Measurements from ENCODE around the gene PLAGL2. TPM values are rescaled to one million over a fixed set of nuclear protein-coding genes. Genes with fewer than 3 reads are reported as not detected.
"Not testable (repeated sequence)": the region's sequence is repeated elsewhere in the genome, so short reads cannot be mapped to it uniquely, and the experiment has no call there.

The PLAGL2 gene
- total RNA-seq, 2 experiments from 2014 or later: 89.1 to 98.2 TPM

DNA sequence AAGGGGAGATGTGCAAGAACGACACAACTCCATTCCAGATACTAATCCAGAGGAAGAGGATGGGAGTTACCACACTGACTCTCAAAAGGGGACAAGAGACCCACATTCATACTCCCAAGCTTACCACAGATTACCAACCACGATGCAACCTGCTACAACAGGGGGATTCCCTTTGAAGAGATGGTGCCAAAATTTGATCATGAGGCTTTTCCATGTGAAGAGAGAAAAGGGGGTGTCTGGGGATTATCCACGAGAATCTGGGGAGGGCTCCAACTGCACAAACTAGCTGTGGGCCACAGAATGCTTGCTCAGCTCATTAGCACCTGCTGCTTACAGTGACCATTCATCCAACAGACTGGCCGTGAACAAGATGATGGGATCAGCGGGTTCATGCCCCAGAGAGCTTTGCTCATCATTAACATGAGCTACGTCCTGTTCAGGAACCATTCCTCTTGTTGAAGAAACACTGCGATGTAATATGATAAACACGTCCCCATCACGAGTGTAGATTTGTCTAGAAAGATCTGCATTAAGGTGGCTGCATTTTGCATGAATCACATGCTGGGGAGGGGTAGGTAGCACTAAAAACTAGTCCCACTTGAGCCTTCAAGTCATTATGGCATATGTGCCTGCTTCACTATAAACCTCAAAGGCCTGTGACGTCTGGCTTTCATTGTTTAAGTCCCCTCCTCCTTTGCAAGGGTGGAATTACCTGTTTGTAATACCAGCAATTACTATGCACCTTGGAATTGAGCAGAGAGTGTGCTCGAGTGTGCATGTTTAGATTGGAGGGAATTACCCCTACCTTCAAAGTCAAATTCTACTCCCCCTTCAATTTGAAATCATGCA lies 4.0 kb downstream of the PLAGL2 start:
- H3K4me1 Mint-ChIP-seq: peaks cover 67% of the 10 kb centered on the region
- ATAC-seq (peak; percentile 54), DNase-seq (peak; percentile 66)
- POLR2A ChIA-PET: interaction anchor here (0.6 to 3.5 kb wide), 12 partner anchors 9 to 210 kb away, joined by 3 to 40 read pairs (median 4); partner anchors contain the start of gene ASXL1
- H3K27me3 Mint-ChIP-seq: no peaks in the 10 kb centered on the region
- H3K9me3 Mint-ChIP-seq (ENCODE audit: low read depth): no peaks in the 10 kb centered on the region
- intact Hi-C loops (cut with DNase I, micrococcal nuclease): loop anchor here (1.0 to 10.0 kb wide), 7 partner anchors 28 to 281 kb away; partner anchors contain the start of genes ASXL1 (in 1 of the 2) and KIF3B (in 1 of the 2)
- peak overlapping the region; percentile 99 for H3K4me3 Mint-ChIP-seq
- peaks cover 88% of the 10 kb centered on the region for H3K36me3 Mint-ChIP-seq (ENCODE audit: low read depth)
- CTCF ChIA-PET: interaction anchor here (0.7 to 2.2 kb wide), 4 partner anchors 15 to 448 kb away, joined by 3 to 6 read pairs (median 4); no protein-coding TSS in a partner anchor
- peak overlapping the region; percentile 99 for H3K27ac Mint-ChIP-seq

DNA sequence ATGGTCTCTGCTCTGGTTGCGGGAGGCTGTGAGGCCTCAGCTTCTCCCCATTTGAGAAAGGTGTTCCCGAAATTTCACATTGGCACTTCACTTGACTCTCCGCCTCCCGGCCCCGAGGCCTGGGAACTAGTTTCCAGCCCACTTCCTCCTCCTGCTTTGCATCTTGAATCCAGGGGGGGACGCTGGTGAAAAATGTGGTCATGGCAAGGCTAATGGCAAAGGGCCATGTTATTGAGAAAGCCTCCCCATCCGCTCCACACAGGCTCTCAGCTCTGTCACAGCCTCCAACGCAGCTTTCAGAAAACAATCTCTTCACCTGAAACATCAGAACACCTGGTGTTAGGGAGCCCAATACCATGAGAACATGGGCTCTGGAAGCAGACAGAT lies 5.6 kb downstream of the PLAGL2 start:
- H3K4me1 Mint-ChIP-seq: peaks cover 73% of the 10 kb centered on the region
- H3K27ac Mint-ChIP-seq: peak overlapping the region; percentile 99
- ChIA-PET POLR2A (interaction anchor here (0.6 kb wide), 1 partner anchor 65 kb away, joined by 3 read pairs; no protein-coding TSS in a partner anchor), CTCF (interaction anchor here (0.7 to 1.4 kb wide), 2 partner anchors 10 to 11 kb away, joined by 3 to 4 read pairs; no protein-coding TSS in a partner anchor)
- DNase-seq: no peak
- intact Hi-C loops (cut with DNase I, micrococcal nuclease): loop anchor here in 1 of 2 experiments (10.0 kb wide), 1 partner anchor 283 kb away; no protein-coding TSS in a partner anchor
- no peaks in the 10 kb centered on the region for H3K9me3 Mint-ChIP-seq (ENCODE audit: low read depth)
- H3K36me3 Mint-ChIP-seq (ENCODE audit: low read depth): peaks cover 94% of the 10 kb centered on the region
- no peak for ATAC-seq
- H3K27me3 Mint-ChIP-seq: no peaks in the 10 kb centered on the region
- H3K4me3 Mint-ChIP-seq: peak overlapping the region; percentile 99

GRCh38 chr20:32201296-32201976 lies 6.1 kb downstream of the PLAGL2 start:
- no peaks in the 10 kb centered on the region for H3K27me3 Mint-ChIP-seq
- H3K9me3 Mint-ChIP-seq (ENCODE audit: low read depth): no peaks in the 10 kb centered on the region
- ATAC-seq (no peak), DNase-seq (no peak)
- H3K4me1 Mint-ChIP-seq: peaks cover 73% of the 10 kb centered on the region
- POLR2A ChIA-PET: interaction anchor here (0.6 kb wide), 1 partner anchor 65 kb away, joined by 3 read pairs; no protein-coding TSS in a partner anchor
- intact Hi-C loops (cut with DNase I, micrococcal nuclease): loop anchor here in 1 of 2 experiments (10.0 kb wide), 1 partner anchor 283 kb away; no protein-coding TSS in a partner anchor
- H3K36me3 Mint-ChIP-seq (ENCODE audit: low read depth): peaks cover 89% of the 10 kb centered on the region
- CTCF ChIA-PET: interaction anchor here (0.9 to 1.4 kb wide), 2 partner anchors 10 to 66 kb away, joined by 3 to 4 read pairs; no protein-coding TSS in a partner anchor
- H3K4me3 Mint-ChIP-seq: peak overlapping the region; percentile 99
- H3K27ac Mint-ChIP-seq: peak overlapping the region; percentile 99

- Mint-ChIP-seq H3K36me3 (ENCODE audit: low read depth) (peaks cover 91% of the 10 kb centered on the region), H3K27ac (peak overlapping the region; percentile 81), H3K4me1 (peaks cover 79% of the 10 kb centered on the region), H3K27me3 (no peaks in the 10 kb centered on the region), H3K9me3 (ENCODE audit: low read depth) (no peaks in the 10 kb centered on the region), H3K4me3 (peak overlapping the region; percentile 56)
- ATAC-seq: no peak
- ChIA-PET POLR2A (interaction anchor here (0.8 kb wide), 1 partner anchor 86 kb away, joined by 3 read pairs; no protein-coding TSS in a partner anchor), CTCF (interaction anchor here (0.5 to 0.6 kb wide), 2 partner anchors 60 to 769 kb away, joined by 3 to 4 read pairs; no protein-coding TSS in a partner anchor)
- intact Hi-C loops (cut with DNase I, micrococcal nuclease): loop anchor here in 1 of 2 experiments (1.0 kb wide), 1 partner anchor 9 kb away; no protein-coding TSS in a partner anchor
- DNase-seq: no peak
Observed at GRCh38 chr20:32199006-32199405, 8.5 kb downstream of the PLAGL2 start.

DNA sequence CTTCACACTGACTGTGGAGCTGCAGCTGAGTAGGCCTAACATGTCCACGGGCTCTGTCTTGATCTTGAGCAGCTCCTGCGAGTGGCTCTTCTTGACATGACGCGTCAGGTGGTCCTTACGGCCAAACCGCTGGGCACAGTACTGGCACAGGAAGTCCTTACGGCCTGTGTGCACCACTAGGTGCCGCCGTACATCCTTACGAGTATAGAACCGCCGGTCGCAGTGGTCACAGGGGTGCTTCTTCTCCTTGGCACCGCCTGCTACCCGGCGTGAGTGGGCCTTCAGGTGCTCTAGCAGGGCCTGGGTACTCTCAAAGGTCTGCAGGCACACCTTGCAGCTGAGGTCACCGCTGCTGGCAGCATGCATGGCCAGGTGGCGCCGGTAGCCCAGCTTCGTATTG lies 10.4 kb downstream of the PLAGL2 start:
- ATAC-seq; CTCF ChIA-PET; H3K27me3 Mint-ChIP-seq; DNase-seq; H3K9me3 Mint-ChIP-seq (ENCODE audit: low read depth); POLR2A ChIA-PET; intact Hi-C loops (cut with DNase I, micrococcal nuclease); H3K4me3 Mint-ChIP-seq; H3K27ac Mint-ChIP-seq: not testable (repeated sequence)
- H3K36me3 Mint-ChIP-seq (ENCODE audit: low read depth): peaks cover 90% of the 10 kb centered on the region
- H3K4me1 Mint-ChIP-seq: peaks cover 77% of the 10 kb centered on the region

GRCh38 chr20:32196613-32197012 lies 10.9 kb downstream of the PLAGL2 start:
- H3K27me3 Mint-ChIP-seq; intact Hi-C loops (cut with DNase I, micrococcal nuclease); H3K27ac Mint-ChIP-seq; ATAC-seq; POLR2A ChIA-PET; H3K4me3 Mint-ChIP-seq; DNase-seq; CTCF ChIA-PET; H3K9me3 Mint-ChIP-seq (ENCODE audit: low read depth): not testable (repeated sequence)
- H3K36me3 Mint-ChIP-seq (ENCODE audit: low read depth): peaks cover 89% of the 10 kb centered on the region
- peaks cover 77% of the 10 kb centered on the region for H3K4me1 Mint-ChIP-seq

DNA sequence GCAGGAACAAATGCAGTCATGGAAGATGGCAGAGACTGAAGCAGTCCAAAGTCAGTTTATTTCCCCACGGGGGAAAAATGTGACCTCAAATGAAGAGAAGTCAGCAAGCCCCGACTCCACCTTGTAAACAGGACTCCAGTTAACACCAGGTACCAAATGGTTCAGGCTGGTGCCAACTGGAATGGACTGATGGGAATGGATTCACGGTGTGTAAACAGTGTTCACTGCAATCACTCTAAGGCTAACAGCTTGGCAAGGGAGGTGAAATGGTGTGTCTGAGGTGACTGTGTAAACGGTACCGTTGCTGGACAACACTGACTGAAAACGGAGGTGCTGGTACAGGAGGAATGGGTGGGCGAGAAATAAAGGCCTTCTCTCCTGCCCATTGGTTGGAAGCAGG lies 12.0 kb downstream of the PLAGL2 start:
- Mint-ChIP-seq H3K36me3 (ENCODE audit: low read depth) (peaks cover 82% of the 10 kb centered on the region), H3K27ac (peak overlapping the region; percentile 43), H3K4me1 (peaks cover 75% of the 10 kb centered on the region), H3K4me3 (no peak overlapping the region), H3K9me3 (ENCODE audit: low read depth) (no peaks in the 10 kb centered on the region), H3K27me3 (no peaks in the 10 kb centered on the region)
- intact Hi-C loops (cut with DNase I, micrococcal nuclease): no loop called here
- ATAC-seq: no peak
- POLR2A ChIA-PET: no interaction called here
- CTCF ChIA-PET: no interaction called here
- no peak for DNase-seq

DNA sequence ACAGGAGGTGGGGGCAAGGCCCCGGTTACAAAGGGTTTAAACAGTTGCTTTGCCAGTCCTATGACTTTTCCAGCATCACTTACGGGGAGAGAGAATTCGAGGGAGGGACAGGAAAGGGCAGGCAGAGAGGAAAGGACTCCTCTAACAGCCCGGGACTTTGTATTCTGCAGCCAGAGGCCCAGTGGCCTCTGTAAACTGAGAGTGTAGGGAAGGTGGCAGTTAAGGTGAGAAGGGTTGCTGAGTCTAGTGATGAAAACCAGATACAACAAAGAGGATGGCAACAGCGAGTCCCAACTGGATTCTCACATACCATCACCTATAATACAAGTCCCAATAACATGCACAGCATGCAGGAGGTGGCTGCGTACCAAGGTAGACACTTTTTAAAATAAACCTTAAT lies 13.5 kb downstream of the PLAGL2 start:
- intact Hi-C loops (cut with DNase I, micrococcal nuclease): no loop called here
- Mint-ChIP-seq H3K27ac (peak overlapping the region; percentile 72), H3K36me3 (ENCODE audit: low read depth) (peaks cover 67% of the 10 kb centered on the region), H3K4me1 (peaks cover 70% of the 10 kb centered on the region), H3K27me3 (no peaks in the 10 kb centered on the region), H3K9me3 (ENCODE audit: low read depth) (no peaks in the 10 kb centered on the region), H3K4me3 (no peak overlapping the region)
- ATAC-seq: no peak
- DNase-seq: no peak
- ChIA-PET CTCF (no interaction called here), POLR2A (interaction anchor here (0.7 kb wide), 1 partner anchor 255 kb away, joined by 3 read pairs; no protein-coding TSS in a partner anchor)

- H3K4me3 Mint-ChIP-seq; H3K27me3 Mint-ChIP-seq; POLR2A ChIA-PET; ATAC-seq; H3K9me3 Mint-ChIP-seq (ENCODE audit: low read depth); intact Hi-C loops (cut with DNase I, micrococcal nuclease); DNase-seq: not testable (repeated sequence)
- CTCF ChIA-PET: interaction anchor here (0.6 to 0.8 kb wide), 2 partner anchors 29 to 227 kb away, joined by 3 read pairs; no protein-coding TSS in a partner anchor
- Mint-ChIP-seq H3K4me1 (peaks cover 69% of the 10 kb centered on the region), H3K27ac (peak overlapping the region; percentile 72), H3K36me3 (ENCODE audit: low read depth) (peaks cover 62% of the 10 kb centered on the region)
Observed at GRCh38 chr20:32193336-32193735, 14.2 kb downstream of the PLAGL2 start.

GRCh38 chr20:32192698-32193097 lies 14.8 kb downstream of the PLAGL2 start:
- Mint-ChIP-seq H3K27me3 (no peaks in the 10 kb centered on the region), H3K36me3 (ENCODE audit: low read depth) (peaks cover 57% of the 10 kb centered on the region), H3K9me3 (ENCODE audit: low read depth) (no peaks in the 10 kb centered on the region), H3K4me1 (peaks cover 66% of the 10 kb centered on the region), H3K4me3 (no peak overlapping the region), H3K27ac (peak overlapping the region; percentile 34)
- intact Hi-C loops (cut with DNase I, micrococcal nuclease): no loop called here
- DNase-seq: no peak
- ATAC-seq: no peak
- CTCF ChIA-PET: interaction anchor here (0.6 to 0.8 kb wide), 2 partner anchors 30 to 226 kb away, joined by 3 read pairs; no protein-coding TSS in a partner anchor
- POLR2A ChIA-PET: no interaction called here

GRCh38 chr20:32191873-32192272 lies 15.7 kb downstream of the PLAGL2 start:
- CTCF ChIA-PET: interaction anchor here (1.1 kb wide), 2 partner anchors 20 to 265 kb away, joined by 3 to 4 read pairs; no protein-coding TSS in a partner anchor
- ATAC-seq (peak; percentile 4), DNase-seq (no peak)
- Mint-ChIP-seq H3K4me1 (peaks cover 62% of the 10 kb centered on the region), H3K27ac (peak overlapping the region; percentile 70), H3K9me3 (ENCODE audit: low read depth) (no peaks in the 10 kb centered on the region), H3K36me3 (ENCODE audit: low read depth) (peaks cover 50% of the 10 kb centered on the region), H3K4me3 (no peak overlapping the region), H3K27me3 (no peaks in the 10 kb centered on the region)
- intact Hi-C loops (cut with DNase I, micrococcal nuclease): no loop called here
- POLR2A ChIA-PET: no interaction called here
